HPDE6-E6E7 (cell line): Measurements from ENCODE around the gene ANP32A.

Experiments
- DNase-seq: peaks from one replicate; pipeline ENCODE4 v3.0.0; 2011; ENCODE audit warnings: missing footprints; ENCODE audit errors: extremely low spot score

ANP32A gene

GRCh38 chr15:68819495-68820294 is 1.0 kb downstream of the ANP32A start:
- no peak for DNase-seq

DNA sequence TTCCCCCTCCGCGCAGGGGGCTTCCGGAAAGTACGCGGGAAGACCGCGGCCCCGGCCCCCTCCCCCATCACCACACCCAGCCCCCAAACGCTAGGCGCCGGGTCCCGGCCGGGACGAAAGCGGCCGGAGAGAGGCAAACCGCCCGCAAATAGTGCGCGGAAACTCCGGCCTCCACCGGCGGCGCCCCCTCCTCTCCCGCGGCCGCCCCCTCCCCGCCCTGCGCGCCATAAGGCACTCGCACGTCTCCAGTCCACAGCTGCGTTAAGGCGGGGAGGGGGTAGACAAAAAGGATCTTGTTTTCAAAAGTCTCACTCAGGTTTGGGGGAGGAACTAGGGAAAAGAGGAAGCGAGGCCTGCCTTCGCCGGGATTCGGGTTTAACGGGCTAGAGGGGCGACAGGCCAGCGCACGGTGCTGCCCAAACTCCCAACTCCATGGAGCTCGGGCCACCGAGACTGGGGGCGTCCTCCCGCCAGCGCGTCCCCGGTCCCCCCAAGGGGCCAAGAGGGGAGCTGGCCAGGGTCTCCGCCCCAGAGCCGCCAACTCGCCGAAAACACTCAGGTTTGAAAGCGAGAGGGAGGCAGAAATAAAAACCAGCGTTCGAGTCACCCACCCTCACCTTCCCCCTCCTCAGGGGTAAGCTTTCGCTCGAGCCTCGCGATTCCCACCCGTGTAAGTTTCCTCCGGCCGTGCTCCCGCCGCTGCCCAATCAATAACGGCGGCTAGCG is 1.8 kb downstream of the ANP32A start:
- no peak for DNase-seq

- DNase-seq: no peak
Measured at GRCh38 chr15:68818066-68818768, 2.5 kb downstream of the ANP32A start.

DNA sequence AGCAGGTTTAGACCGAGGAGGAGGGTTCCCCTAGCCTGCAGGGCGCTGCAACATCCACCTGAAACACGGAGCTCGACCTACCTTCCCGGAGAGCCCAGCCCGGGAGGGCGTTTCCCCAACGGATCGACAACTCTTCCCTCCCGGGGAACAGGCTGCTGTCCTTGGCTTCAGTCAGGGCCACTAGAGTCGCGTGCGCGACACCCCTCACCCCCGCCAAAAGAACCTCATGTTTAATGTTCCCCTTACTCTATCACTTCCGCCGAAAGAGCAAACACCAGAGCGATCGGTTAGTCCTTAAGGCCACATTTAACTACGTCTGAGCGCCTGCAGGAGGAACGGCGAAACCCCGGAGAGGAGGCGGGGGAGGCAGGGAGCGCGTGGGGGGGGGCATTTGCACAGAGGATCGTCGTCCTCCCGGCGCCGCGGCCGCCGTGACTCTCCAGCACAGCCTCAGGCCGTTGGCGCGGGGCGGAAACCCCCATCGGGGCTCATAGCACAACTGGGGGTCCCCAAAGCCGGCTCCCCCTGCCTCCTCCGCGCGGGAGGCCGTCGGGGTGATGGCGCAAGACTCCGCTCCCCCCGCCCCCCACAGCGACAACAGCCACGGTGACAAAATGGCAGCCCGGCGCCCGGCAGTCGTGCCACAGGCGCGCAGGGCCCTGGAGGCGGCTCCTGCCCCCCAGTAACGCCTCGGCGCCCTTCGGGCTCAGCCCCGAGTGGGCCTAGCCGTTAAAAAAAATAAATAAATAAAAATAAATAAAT is 3.2 kb downstream of the ANP32A start:
- no peak for DNase-seq

- no peak for DNase-seq
Measured at GRCh38 chr15:68816795-68817303, 3.8 kb downstream of the ANP32A start.

- DNase-seq: no peak
Measured at GRCh38 chr15:68816158-68816557, 4.5 kb downstream of the ANP32A start.

GRCh38 chr15:68815598-68815997 is 5.1 kb downstream of the ANP32A start:
- no peak for DNase-seq

DNA sequence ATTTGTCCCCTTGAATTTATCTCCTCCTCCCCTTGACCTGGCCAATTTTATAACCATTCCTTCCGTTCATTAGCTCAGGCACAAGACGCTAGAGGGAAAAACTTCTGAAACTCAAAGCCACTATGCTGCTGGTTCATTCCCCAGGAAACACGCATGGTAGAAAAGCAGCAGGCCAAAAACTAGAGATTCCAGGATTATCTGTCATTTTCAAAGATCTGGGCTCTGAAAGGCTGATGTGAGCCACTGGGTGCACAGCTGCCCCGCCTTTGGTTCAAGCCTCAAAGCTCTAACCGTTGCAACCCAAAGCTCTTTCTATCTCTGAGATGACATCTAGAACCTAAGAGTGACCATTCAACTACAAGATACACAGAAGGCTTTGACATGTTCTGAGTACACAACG is 6.1 kb downstream of the ANP32A start:
- no peak for DNase-seq

- no peak for DNase-seq
Measured at GRCh38 chr15:68812597-68813431, 7.9 kb downstream of the ANP32A start.

- DNase-seq: no peak
Measured at GRCh38 chr15:68812069-68812468, 8.6 kb downstream of the ANP32A start.

GRCh38 chr15:68809517-68809916 is 11.2 kb downstream of the ANP32A start:
- no peak for DNase-seq

GRCh38 chr15:68808770-68809169 is 11.9 kb downstream of the ANP32A start:
- DNase-seq: no peak

DNA sequence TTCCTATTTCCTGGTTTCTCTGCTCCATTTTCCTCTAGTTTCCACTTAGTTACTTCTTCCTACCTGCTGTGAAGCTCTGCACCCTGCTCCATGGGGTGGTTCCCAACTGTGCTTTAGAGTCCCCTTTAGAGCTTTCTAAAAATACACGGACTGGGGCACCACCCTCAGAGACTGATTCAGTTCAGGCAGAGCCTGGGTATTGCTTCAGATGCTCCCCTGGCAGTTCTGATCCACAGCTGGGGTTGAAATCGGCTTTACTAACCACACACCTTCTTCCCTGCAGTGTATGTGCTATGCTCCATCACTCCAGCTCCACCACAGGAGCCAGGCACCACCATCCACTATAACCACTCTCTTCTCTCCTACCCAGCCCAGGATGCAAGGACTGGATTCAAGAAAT is 12.6 kb downstream of the ANP32A start:
- DNase-seq: no peak

DNA sequence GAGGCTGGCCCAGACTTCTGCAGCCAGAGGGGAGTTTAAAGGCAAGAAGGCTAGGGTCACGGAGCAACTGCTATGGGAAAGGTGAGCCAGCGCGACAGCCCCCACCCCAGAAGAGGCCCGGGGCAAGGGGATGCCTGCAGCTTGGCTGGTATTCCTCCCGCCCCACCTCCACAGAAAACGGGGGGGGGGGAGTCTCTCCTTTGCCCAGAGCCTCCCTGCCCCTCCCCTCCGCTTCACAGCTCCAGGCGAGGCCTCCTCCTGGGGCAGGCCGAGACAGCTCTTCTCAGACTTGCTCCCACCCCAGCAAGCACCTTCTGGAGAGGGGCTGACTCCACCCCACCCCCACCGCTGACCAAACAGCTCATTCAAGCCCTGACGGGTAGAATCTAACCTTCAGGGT is 13.4 kb downstream of the ANP32A start:
- no peak for DNase-seq

GRCh38 chr15:68806220-68807060 is 14.3 kb downstream of the ANP32A start:
- DNase-seq: no peak

GRCh38 chr15:68802373-68802772 is 18.3 kb downstream of the ANP32A start:
- no peak for DNase-seq

GRCh38 chr15:68801572-68802148 is 19.0 kb downstream of the ANP32A start:
- DNase-seq: no peak

DNA sequence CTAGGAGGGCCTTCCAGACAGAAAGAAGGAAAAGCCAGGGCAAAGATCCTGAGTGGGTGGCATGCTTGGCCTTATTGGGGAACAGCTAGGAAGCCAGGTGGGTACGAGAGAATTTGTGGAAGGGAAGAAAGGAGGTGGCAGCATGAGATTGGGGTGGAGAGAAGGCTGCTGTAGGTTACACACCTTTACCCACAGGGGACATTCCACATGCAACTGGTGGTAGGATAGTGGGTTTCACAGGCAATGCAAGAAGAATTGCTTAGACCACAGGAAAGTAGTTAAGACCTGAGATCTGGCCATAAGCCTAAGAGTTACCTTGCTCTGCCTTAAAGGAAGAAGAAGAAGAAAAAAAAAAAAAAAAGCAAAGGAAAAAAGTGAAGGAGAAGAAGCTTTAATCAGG is 19.8 kb downstream of the ANP32A start:
- no peak for DNase-seq

- DNase-seq: no peak
Measured at GRCh38 chr15:68798346-68799094, 22.2 kb downstream of the ANP32A start.
